ENCODE measurements around the gene NET1. TPM values are rescaled to one million over a fixed set of nuclear protein-coding genes. Genes with fewer than 3 reads are reported as not detected.

Gene NET1
- total and polyA plus RNA-seq, 12 donors: 6.0 to 22.6 (median 16.7) TPM

- WGBS, 2 donors: 92 to 96% methylated on average over 4 of the region's 4 CpGs
- DNase-seq: no peak
- Histone ChIP-seq H3K4me3 (no peak overlapping the region), H3K27me3 (peaks cover 0 to 16% (median 0%) of the 10 kb centered on the region in 7 donors), H3K36me3 (no peaks in the 10 kb centered on the region), H3K27ac (no peak overlapping the region), H3K4me1 (no peaks in the 10 kb centered on the region), H3K9me3 (peaks cover 0 to 15% (median 0%) of the 10 kb centered on the region in 11 donors)
- intact Hi-C loops (cut with DNase I): no loop called here
- no peak for TF ChIP-seq CTCF (IDR thresholded peaks at IDR 0.05)
- no peak for ATAC-seq
Measured at GRCh38 chr10:5490032-5490431, 77.7 kb downstream of the NET1 start.

- Histone ChIP-seq H3K36me3 (no peaks in the 10 kb centered on the region), H3K4me3 (no peak overlapping the region), H3K9me3 (peaks cover 0 to 15% (median 0%) of the 10 kb centered on the region in 11 donors), H3K4me1 (no peaks in the 10 kb centered on the region), H3K27ac (no peak overlapping the region), H3K27me3 (peaks cover 0 to 11% (median 0%) of the 10 kb centered on the region in 7 donors)
- intact Hi-C loops (cut with DNase I): no loop called here
- no peak for ATAC-seq
- no peak for DNase-seq
- 89 to 93% methylated on average over 10 of the region's 10 CpGs for whole genome bisulfite sequencing, 2 donors
- TF ChIP-seq CTCF (IDR thresholded peaks at IDR 0.05): no peak
Measured at GRCh38 chr10:5490698-5491464, 78.5 kb downstream of the NET1 start.

- WGBS, 2 donors: 92% methylated on average over 7 of the region's 7 CpGs
- peaks cover 0 to 5% (median 0%) of the 10 kb centered on the region in 7 donors for H3K27me3 ChIP-seq
- no peak for DNase-seq
- no peak overlapping the region for H3K4me3 ChIP-seq
- no peaks in the 10 kb centered on the region for H3K36me3 ChIP-seq
- TF ChIP-seq CTCF (IDR thresholded peaks at IDR 0.05): no peak
- intact Hi-C loops (cut with DNase I): no loop called here
- ATAC-seq: no peak
- H3K9me3 ChIP-seq: peaks cover 0 to 15% (median 0%) of the 10 kb centered on the region in 11 donors
- no peak overlapping the region for H3K27ac ChIP-seq
- no peaks in the 10 kb centered on the region for H3K4me1 ChIP-seq
Measured at GRCh38 chr10:5491477-5491876, 79.1 kb downstream of the NET1 start.

GRCh38 chr10:5492322-5492855 is 80.0 kb downstream of the NET1 start:
- ATAC-seq (no peak), DNase-seq (no peak)
- Histone ChIP-seq H3K4me1 (no peaks in the 10 kb centered on the region), H3K27ac (no peak overlapping the region), H3K4me3 (no peak overlapping the region), H3K27me3 (no peaks in the 10 kb centered on the region), H3K36me3 (no peaks in the 10 kb centered on the region), H3K9me3 (peaks cover 0 to 15% (median 0%) of the 10 kb centered on the region in 11 donors)
- WGBS, 2 donors: 95 to 96% methylated on average over 4 of the region's 4 CpGs
- TF ChIP-seq CTCF (IDR thresholded peaks at IDR 0.05): no peak
- intact Hi-C loops (cut with DNase I): no loop called here

Measured in heart right ventricle (tissue), 16 donors.